Heart left ventricle (tissue), 13 donors: ENCODE data around the gene PI16.

Source experiments
- POLR2A ChIP-seq, 2 donors: fragments of 450-650 bp; IDR thresholded peaks; one replicate each; pipeline ENCODE4 v1.6.1; 2017; ENCODE audit warnings: antibody characterized with exemption in 2 of 2, mild to moderate bottlenecking in 2 of 2, moderate library complexity in 2 of 2
- TF ChIP-seq, protein P1 (sequence below), 12 donors: fragments of 200-600 bp; sonication (generic) in 4 of 12; IDR thresholded peaks; one replicate each; pipeline versions ENCODE4 v1.5.0 to v1.8.0; 2018 to 2022; ENCODE audit warnings: antibody characterized with exemption in 12 of 12, mild to moderate bottlenecking in 5 of 12
- donor health status: ischemic (EF 13 %, LVEDD 7.1; RV severe dilation, severe dysfunction).
- donor health status: DM: no; HTN: yes; CAD: no.
- donor health status: DM: no; HTN: no; CAD: no.
- donor health status: ischemic (EF 25% LVEDD 6.9; RV normal size, moderate dysfunction).
- donor health status: ischemic (EF 25% LVEDD 5.7; RV mildly dilated, moderate dysfunction).
- donor health status: ischemic (EF 35%, LVEDD 5.7; RV mildly dilated, moderate dysfunction).
- donor health status: nonischemic (EF 11% LVEDD 7.7; RV severe dilation, severe dysfunction).
- donor health status: DM: yes; HTN: yes; CAD: no.
- donor health status: PGD.
- donor health status: ischemic (EF 29% LVEDD 5.4; RV normal size, mild dysfunction).
- donor health status: nonischemic (EF 23%, LVEDD 6.1; RV moderate dilation, normal function).

DNA sequence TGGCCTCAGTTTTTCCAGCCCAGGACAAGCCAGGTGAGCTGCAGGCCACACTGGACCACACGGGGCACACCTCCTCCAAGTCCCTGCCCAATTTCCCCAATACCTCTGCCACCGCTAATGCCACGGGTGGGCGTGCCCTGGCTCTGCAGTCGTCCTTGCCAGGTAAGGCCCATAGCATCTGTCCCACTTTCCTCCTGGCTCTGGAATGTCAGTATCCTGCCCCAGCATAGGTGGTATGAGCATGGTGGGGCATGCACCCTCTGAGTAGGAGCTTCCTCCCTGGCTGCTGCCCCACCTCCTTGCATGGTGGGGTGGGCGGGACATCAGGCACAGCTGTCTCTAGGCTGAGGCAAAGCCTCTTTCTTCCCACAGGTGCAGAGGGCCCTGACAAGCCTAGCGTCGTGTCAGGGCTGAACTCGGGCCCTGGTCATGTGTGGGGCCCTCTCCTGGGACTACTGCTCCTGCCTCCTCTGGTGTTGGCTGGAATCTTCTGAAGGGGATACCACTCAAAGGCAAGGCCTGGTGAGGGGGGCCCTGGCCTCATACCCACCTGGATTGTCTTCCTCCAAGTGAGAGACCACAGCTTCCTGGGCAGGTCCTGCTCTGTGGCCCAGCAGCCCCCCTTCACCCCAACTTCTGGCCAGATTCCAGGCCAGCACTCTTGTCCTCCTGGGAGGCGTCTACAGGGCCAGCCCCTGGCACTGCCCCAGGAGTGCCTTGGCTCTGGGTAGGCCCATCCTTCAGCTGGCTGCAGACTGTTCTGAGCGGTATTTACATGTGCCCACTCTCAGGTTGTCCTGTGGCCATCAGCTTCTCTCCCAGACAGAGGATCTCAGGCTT lies 9.1 kb downstream of the PI16 start:
- TF ChIP-seq, protein P1, sequence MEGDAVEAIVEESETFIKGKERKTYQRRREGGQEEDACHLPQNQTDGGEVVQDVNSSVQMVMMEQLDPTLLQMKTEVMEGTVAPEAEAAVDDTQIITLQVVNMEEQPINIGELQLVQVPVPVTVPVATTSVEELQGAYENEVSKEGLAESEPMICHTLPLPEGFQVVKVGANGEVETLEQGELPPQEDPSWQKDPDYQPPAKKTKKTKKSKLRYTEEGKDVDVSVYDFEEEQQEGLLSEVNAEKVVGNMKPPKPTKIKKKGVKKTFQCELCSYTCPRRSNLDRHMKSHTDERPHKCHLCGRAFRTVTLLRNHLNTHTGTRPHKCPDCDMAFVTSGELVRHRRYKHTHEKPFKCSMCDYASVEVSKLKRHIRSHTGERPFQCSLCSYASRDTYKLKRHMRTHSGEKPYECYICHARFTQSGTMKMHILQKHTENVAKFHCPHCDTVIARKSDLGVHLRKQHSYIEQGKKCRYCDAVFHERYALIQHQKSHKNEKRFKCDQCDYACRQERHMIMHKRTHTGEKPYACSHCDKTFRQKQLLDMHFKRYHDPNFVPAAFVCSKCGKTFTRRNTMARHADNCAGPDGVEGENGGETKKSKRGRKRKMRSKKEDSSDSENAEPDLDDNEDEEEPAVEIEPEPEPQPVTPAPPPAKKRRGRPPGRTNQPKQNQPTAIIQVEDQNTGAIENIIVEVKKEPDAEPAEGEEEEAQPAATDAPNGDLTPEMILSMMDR (IDR thresholded peaks at IDR 0.05), result no peak
- TF ChIP-seq POLR2A (IDR thresholded peaks at IDR 0.05), result no peak
